ENCODE data around the gene CCDC97. TPM values are rescaled to one million over a fixed set of nuclear protein-coding genes. Genes with fewer than 3 reads are reported as not detected.
"Not testable (repeated sequence)": the region's sequence is repeated elsewhere in the genome, so short reads cannot be mapped to it uniquely, and the experiment has no call there.

Gene CCDC97
- total RNA-seq, 1 donor from 2014 or later: 9.0 TPM

GRCh38 chr19:41330946-41331678, 21.1 kb downstream of the CCDC97 start:
- no peak for DNase-seq (ENCODE audit: low spot score)
- ATAC-seq: no peak

DNA sequence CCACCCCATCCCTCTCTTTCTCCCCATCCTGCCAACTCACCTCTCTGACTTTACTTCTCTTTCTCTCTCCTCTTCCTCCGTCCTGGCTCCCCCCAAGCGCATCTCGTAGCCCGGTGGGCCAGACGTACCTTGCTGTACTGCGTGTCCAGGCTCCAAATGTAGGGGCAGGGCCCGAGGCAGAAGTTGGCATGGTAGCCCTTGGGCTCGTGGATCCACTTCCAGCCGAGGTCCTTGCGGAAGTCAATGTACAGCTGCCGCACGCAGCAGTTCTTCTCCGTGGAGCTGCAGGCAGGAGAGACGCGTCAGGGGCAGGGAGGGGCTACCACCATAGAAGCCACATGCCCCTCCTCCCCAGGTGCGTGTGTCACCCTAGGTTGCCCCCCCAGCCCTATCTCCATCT, 22.0 kb downstream of the CCDC97 start:
- ATAC-seq (no peak), DNase-seq (ENCODE audit: low spot score) (no peak)

GRCh38 chr19:41332468-41332867, 22.5 kb downstream of the CCDC97 start:
- DNase-seq (ENCODE audit: low spot score) (no peak), ATAC-seq (no peak)

DNA sequence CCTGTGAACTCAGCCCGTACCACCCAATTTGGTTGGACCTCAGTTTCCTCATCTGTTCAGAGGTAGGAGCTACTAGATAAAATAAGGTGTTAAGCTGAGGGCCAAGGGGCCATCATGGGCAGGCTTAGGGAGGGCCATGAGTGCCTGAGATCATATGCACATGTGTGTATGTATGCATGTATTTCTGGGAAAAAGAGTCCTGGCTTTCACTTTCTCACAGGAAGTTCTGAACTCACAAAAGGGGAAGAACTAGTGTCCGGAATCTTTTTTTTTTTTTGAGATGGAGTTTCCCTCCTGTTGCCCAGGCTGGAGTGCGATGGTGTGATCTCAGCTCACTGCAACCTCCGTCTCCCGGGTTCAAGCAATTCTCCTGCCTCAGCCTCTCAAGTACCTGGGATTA, 24.8 kb downstream of the CCDC97 start:
- ATAC-seq (no peak), DNase-seq (ENCODE audit: low spot score) (no peak)

GRCh38 chr19:41335467-41335866, 25.5 kb downstream of the CCDC97 start:
- DNase-seq (ENCODE audit: low spot score): no peak
- ATAC-seq: no peak

- DNase-seq (ENCODE audit: low spot score) (no peak), ATAC-seq (no peak)
These were observed 30.0 kb downstream of the CCDC97 start for GRCh38 chr19:41339936-41340335.

DNA sequence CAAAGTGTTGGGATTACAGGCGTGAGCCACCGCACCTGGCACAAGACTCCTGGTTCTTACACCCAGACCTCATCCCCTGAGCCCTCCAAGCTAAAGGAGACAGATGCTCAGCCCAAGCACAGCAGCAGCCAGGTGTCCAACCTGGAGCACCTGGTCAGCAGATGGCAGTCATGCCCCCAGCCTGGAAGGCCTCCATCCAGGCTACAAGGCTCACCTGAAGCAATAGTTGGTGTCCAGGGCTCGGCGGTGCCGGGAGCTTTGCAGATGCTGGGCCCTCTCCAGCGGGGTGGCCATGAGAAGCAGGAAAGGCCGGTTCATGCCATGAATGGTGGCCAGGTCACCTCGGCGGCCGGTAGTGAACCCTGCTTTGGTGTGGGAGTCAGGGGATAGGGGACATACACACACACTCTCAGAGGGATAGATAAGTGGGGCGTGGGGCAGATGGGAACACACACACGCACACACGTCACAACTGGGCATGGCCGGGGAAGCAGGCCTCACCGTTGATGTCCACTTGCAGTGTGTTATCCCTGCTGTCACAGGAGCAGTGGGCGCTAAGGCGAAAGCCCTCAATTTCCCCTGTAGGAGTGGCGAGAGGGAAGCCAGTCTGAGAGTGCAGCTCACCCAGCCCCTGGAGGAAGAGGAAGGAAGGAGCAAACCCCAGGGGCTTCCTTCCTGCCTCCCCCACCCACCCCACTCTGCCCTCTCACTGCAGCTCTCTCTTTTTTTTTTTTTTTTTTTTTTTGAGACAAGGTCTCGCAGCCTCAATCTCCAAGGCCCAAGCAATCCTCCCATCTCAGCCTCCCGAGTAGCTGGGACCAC, 31.9 kb downstream of the CCDC97 start:
- ATAC-seq (peak; percentile 56), DNase-seq (ENCODE audit: low spot score) (peak; percentile 47)

- ATAC-seq (no peak), DNase-seq (ENCODE audit: low spot score) (no peak)
These were observed 34.2 kb downstream of the CCDC97 start for GRCh38 chr19:41344162-41344561.

GRCh38 chr19:41346916-41347315, 36.9 kb downstream of the CCDC97 start:
- not testable (repeated sequence) for DNase-seq (ENCODE audit: low spot score); ATAC-seq

- DNase-seq (ENCODE audit: low spot score): no peak
- no peak for ATAC-seq
These were observed 40.9 kb downstream of the CCDC97 start for GRCh38 chr19:41350735-41351338.

DNA sequence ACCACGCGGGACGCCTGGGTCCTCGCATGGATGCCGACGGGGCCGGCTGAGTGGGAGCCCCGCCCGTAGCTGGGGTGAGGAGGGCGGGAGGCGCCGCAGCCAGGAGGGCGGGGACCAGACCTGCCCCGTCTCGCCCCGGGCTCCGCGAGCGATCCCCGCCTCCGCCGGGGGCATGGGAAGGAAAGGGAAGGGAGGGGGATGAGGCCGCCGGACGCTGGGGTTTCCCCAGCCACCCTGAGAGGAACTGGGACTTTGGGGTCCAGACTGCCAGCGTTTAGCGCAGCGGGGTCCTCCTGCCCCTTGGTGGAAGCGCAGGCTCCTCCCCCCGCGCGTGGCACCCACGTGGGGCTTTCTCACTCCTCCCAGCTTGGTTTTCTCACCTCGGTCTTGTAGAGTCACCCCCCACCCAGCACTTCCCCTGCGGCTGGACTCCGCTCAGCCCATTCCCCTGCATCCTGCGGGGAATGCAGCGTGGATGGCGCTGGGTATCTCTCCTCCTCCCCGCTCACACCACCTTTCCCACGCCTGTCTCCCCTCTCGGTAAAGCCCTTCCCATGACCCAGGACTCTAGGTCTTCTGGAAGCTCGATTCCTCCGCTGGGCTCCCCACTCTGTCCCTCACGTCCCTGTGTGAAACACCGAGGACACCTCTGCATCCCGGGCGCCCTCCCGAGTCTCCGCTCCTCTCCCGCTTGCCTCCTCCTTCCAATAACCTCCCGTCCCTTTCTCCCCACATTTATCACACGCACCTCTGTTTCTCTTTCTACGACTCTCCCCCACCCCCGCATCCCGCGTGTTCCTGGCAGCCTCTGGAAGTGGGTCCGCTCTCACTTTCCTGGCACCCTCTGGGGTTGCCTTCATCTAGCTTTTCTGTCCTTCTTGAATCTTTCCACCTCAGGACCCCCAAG, 41.6 kb downstream of the CCDC97 start:
- ATAC-seq: peak; percentile 45
- peak; percentile 57 for DNase-seq (ENCODE audit: low spot score)

- no peak for DNase-seq (ENCODE audit: low spot score)
- no peak for ATAC-seq
These were observed 42.3 kb downstream of the CCDC97 start for GRCh38 chr19:41352279-41352608.

GRCh38 chr19:41352609-41353465, 42.9 kb downstream of the CCDC97 start:
- ATAC-seq: peak; percentile 28
- DNase-seq (ENCODE audit: low spot score): no peak

DNA sequence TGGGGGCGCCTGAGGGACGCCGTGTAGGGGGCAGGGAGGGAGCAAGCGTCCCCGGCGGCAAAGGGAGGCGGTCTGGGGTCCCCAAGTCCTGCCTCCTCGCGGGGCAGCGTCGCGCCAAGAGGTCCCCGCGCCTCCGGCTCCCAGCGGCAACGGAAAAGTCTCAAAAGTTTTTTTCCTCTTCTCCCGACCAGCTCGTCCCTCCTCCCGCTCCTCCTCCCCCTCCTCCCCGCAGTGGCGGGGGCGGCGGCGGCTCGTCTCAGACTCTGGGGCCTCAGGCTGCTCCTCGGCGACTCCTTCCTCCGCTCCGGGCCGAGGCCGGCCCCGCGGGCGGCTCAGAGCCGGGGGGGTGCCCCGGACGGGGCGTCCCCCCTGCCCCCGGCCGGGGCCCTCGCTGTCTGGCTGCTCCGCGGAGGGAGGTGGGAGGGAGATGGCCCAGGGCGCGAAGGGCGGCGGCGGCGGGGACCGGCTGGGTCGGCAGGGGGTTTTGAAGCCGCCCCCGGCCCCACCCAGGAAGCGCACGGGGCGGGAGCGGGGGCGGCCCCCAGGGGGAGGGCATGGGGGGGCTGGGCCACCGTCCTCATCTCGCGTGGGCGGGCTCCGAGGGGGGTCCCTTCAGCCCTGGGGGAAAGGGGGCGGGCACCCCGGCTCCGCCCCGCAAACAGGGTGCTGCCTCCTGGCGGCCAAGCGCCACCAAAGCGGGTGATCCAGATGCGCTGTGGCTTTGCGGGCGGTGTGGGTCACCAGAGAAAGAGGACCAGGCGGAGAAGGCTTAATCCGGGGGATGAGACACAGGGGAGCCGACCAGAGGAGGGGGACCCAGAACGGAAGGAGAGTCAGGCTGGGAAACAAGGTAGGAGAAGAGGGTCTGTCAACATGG, 43.7 kb downstream of the CCDC97 start, which contains the start of gene TGFB1:
Gene TGFB1, minus strand, starts transcription at position 457 of the 877 bp plus-strand sequence. CDS start 878 bp downstream, outside the sequence.
- peak; percentile 78 for ATAC-seq

GRCh38 chr19:41354343-41354953, 44.5 kb downstream of the CCDC97 start:
- no peak for DNase-seq (ENCODE audit: low spot score)
- ATAC-seq: no peak

More for the DNA sequence above, 43.7 kb downstream of the CCDC97 start, which contains the start of gene TGFB1:
- peak; percentile 78 for DNase-seq (ENCODE audit: low spot score)

DNA sequence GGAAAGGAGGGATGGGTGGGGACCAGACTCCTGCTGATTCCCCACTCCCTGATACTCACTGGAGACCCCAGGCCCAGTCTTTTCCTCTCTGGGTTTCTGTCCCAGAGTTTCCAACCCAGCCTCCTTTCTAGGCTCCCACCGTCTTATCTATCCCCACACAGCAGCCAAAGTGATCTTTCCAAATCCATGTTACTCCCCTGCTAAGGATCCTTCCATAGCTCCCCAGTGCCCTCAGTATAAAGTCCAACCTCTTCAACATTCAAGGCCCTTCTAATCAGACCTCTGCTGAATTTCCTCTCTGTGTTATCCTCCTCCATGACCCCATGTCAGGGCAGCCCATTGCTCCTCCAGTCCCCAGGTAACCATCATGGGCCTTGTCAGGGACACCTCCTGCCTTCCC, 45.1 kb downstream of the CCDC97 start:
- no peak for ATAC-seq

GRCh38 chr19:41355802-41356201, 45.8 kb downstream of the CCDC97 start:
- DNase-seq (ENCODE audit: low spot score) (no peak), ATAC-seq (no peak)

More for the DNA sequence above, 45.1 kb downstream of the CCDC97 start:
- DNase-seq (ENCODE audit: low spot score): no peak
